GM13976 (cell line): ENCODE data around the gene EBNA1BP2.

ENCODE experiments used
- DNase-seq: peaks from one replicate; pipeline ENCODE4 v3.0.0; 2012; ENCODE audit warnings: low spot score
- CTCF ChIP-seq: IDR thresholded peaks from 2 replicates; pipeline ENCODE4 v1.5.1; 2012; ENCODE audit warnings: borderline replicate concordance, mild to moderate bottlenecking; ENCODE audit not compliant: insufficient read depth; ENCODE audit errors: extremely low read depth, missing control alignments, control extremely low read depth
- in situ Hi-C: fragments of 300-500 bp; cut with MboI; formaldehyde crosslinking; loops from one replicate; pipeline ENCODE4 v1.12.0; 2022; ENCODE audit warnings: low sequenced_read_pairs, mixed read lengths, inconsistent platforms; ENCODE audit not compliant: unreplicated experiment

Gene EBNA1BP2

GRCh38 chr1:43207229-43207853, 35.3 kb upstream of the EBNA1BP2 start:
- no peak for DNase-seq
- in situ Hi-C loops: no loop called here
- no peak for TF ChIP-seq CTCF

- in situ Hi-C loops: no loop called here
- no peak for TF ChIP-seq CTCF
- no peak for DNase-seq
Measured at GRCh38 chr1:43206600-43207228, 34.6 kb upstream of the EBNA1BP2 start.

GRCh38 chr1:43205671-43206070, 33.6 kb upstream of the EBNA1BP2 start:
- TF ChIP-seq CTCF: no peak

GRCh38 chr1:43204394-43204793, 32.3 kb upstream of the EBNA1BP2 start:
- in situ Hi-C loops: no loop called here
- no peak for TF ChIP-seq CTCF
- DNase-seq: no peak

More at GRCh38 chr1:43205671-43206070, 33.6 kb upstream of the EBNA1BP2 start:
- DNase-seq: no peak
- in situ Hi-C loops: no loop called here

GRCh38 chr1:43203859-43204258, 31.8 kb upstream of the EBNA1BP2 start:
- no peak for TF ChIP-seq CTCF
- in situ Hi-C loops: no loop called here
- DNase-seq: no peak

- in situ Hi-C loops: no loop called here
- peak; percentile 73 for DNase-seq
- TF ChIP-seq CTCF: no peak
Measured at GRCh38 chr1:43199093-43199726, 27.1 kb upstream of the EBNA1BP2 start.
